ENCODE results near the gene LPIN3. TPM values are rescaled to one million over a fixed set of nuclear protein-coding genes. Genes with fewer than 3 reads are reported as not detected.
"Not testable (repeated sequence)": the region's sequence is repeated elsewhere in the genome, so short reads cannot be mapped to it uniquely, and the experiment has no call there.

LPIN3 gene
- total and polyA plus RNA-seq, 2 experiments from 2014 or later, result 18.1 to 22.4 TPM

DNA sequence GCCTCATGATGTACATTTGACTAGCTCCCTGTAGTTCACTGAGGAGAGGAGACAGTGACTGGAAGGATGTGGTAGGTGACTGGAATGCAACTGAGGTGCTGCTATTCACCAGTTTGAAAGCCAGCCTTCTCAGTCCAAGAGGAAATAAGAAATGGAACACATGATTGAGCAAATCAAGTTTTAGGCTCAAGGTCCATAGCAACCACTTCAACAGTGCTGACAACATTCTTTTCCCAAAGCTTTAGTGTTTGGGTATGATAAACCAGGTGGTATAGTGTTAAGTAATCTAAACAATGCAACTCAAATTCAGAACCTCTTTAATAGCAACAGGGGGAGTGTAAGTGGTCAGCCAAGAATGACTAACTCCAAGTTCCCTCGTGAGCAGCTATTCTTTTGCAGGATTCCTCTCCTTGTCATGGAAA, 32.3 kb upstream of the LPIN3 start:
- peak overlapping the region; percentile 86 for H3K27ac ChIP-seq
- DNase-seq (ENCODE audit: low spot score), result peak; percentile 29
- H3K4me2 ChIP-seq, result peak overlapping the region; percentile 47
- H4K20me1 ChIP-seq (ENCODE audit: insufficient read depth, poor library complexity, severe bottlenecking), result no peaks in the 10 kb centered on the region
- H3K79me2 ChIP-seq, result peaks cover 89% of the 10 kb centered on the region
- H3K4me3 ChIP-seq, result no peak overlapping the region
- no peaks in the 10 kb centered on the region for H3K27me3 ChIP-seq
- no peaks in the 10 kb centered on the region for H3K9me2 ChIP-seq (replicated peaks; ENCODE audit: insufficient read depth)
- peaks cover 14% of the 10 kb centered on the region for H3K4me1 ChIP-seq (ENCODE audit: insufficient read depth)
- TF ChIP-seq EZH2 (IDR thresholded peaks at IDR 0.05; ENCODE audit: borderline replicate concordance) (no peak), EZH2phosphoT487 (IDR thresholded peaks at IDR 0.05; ENCODE audit: low read depth, severe bottlenecking, unreplicated experiment) (no peak)
- TF ChIP-seq, protein P1, sequence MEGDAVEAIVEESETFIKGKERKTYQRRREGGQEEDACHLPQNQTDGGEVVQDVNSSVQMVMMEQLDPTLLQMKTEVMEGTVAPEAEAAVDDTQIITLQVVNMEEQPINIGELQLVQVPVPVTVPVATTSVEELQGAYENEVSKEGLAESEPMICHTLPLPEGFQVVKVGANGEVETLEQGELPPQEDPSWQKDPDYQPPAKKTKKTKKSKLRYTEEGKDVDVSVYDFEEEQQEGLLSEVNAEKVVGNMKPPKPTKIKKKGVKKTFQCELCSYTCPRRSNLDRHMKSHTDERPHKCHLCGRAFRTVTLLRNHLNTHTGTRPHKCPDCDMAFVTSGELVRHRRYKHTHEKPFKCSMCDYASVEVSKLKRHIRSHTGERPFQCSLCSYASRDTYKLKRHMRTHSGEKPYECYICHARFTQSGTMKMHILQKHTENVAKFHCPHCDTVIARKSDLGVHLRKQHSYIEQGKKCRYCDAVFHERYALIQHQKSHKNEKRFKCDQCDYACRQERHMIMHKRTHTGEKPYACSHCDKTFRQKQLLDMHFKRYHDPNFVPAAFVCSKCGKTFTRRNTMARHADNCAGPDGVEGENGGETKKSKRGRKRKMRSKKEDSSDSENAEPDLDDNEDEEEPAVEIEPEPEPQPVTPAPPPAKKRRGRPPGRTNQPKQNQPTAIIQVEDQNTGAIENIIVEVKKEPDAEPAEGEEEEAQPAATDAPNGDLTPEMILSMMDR (IDR thresholded peaks at IDR 0.05; ENCODE audit: poor library complexity), result no peak
- 28% methylated on average over 1 of the region's 1 CpG for WGBS (ENCODE audit: low lambda C conversion rate, missing lambda C conversion rate)
- no peak overlapping the region for H2AFZ ChIP-seq
- no peaks in the 10 kb centered on the region for H3K9me3 ChIP-seq (ENCODE audit: low read depth)
- H3K36me3 ChIP-seq (replicated peaks; ENCODE audit: insufficient read depth, low read depth), result no peaks in the 10 kb centered on the region

DNA sequence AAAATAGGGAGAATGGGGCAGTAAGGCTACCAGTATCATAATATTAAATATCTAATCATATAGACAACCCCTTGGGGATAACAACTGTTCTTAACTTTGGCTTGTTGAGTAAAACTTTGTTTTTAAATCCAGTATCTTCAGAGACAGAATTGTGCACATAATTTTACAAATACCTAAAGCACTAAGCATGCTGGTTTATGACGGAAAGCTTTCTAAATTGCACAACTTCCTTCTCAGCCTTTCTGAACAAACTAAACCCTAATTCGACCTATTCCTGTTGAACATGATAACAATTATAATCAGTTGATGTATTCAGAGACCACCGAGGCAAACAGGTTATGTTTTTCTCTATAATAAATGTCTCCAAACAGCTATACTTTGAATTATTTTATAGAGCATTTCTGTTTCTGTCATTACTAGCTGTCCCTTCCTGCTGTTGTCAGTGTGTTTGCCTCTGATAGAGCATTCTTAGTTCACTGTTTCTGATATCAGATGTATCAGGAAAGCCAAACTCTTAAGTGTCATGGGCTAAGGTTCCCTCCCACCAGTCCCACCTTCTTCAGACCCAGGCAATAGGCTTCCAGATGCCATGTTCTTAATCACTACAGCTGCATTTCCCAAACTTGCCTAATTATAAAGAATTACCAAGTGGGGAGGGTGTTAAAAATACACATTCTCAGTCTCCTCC, 31.8 kb upstream of the LPIN3 start:
- H4K20me1 ChIP-seq (ENCODE audit: insufficient read depth, poor library complexity, severe bottlenecking), result no peaks in the 10 kb centered on the region
- no peaks in the 10 kb centered on the region for H3K9me2 ChIP-seq (replicated peaks; ENCODE audit: insufficient read depth)
- 52% methylated on average over 3 of the region's 3 CpGs for WGBS (ENCODE audit: low lambda C conversion rate, missing lambda C conversion rate)
- no peak overlapping the region for H3K4me3 ChIP-seq
- H2AFZ ChIP-seq, result no peak overlapping the region
- peaks cover 88% of the 10 kb centered on the region for H3K79me2 ChIP-seq
- TF ChIP-seq EZH2phosphoT487 (IDR thresholded peaks at IDR 0.05; ENCODE audit: low read depth, severe bottlenecking, unreplicated experiment) (no peak), EZH2 (IDR thresholded peaks at IDR 0.05; ENCODE audit: borderline replicate concordance) (no peak)
- TF ChIP-seq, protein P1 (IDR thresholded peaks at IDR 0.05; ENCODE audit: poor library complexity), result no peak
- no peaks in the 10 kb centered on the region for H3K9me3 ChIP-seq (ENCODE audit: low read depth)
- H3K4me2 ChIP-seq, result peak overlapping the region; percentile 47
- H3K27ac ChIP-seq, result peak overlapping the region; percentile 86
- H3K36me3 ChIP-seq (replicated peaks; ENCODE audit: insufficient read depth, low read depth), result no peaks in the 10 kb centered on the region
- DNase-seq (ENCODE audit: low spot score), result no peak
- no peaks in the 10 kb centered on the region for H3K27me3 ChIP-seq
- H3K4me1 ChIP-seq (ENCODE audit: insufficient read depth), result peaks cover 14% of the 10 kb centered on the region

DNA sequence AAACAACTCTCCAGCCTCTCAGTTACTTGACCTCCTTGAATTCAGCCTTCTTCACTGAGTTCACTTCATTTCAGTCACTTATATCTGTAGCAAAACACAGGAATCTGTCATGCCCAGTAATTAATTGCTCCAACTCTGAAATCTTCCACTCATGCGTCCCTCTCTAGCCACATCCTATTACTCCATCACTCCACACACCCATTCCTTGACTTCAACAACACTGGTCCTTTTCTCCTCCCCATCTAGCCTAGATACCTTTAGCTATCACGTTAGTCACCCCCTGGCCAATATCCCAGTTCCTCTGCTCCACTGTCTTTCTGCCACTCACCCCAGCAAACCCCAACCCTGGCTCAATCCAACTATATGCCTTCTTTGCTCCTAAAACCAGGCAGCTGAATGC, 30.8 kb upstream of the LPIN3 start:
- H3K79me2 ChIP-seq, result peaks cover 88% of the 10 kb centered on the region
- no peak for DNase-seq (ENCODE audit: low spot score)
- no peak overlapping the region for H2AFZ ChIP-seq
- no peaks in the 10 kb centered on the region for H3K36me3 ChIP-seq (replicated peaks; ENCODE audit: insufficient read depth, low read depth)
- no peaks in the 10 kb centered on the region for H3K9me3 ChIP-seq (ENCODE audit: low read depth)
- TF ChIP-seq EZH2 (IDR thresholded peaks at IDR 0.05; ENCODE audit: borderline replicate concordance), result no peak
- no peak for TF ChIP-seq EZH2phosphoT487 (IDR thresholded peaks at IDR 0.05; ENCODE audit: low read depth, severe bottlenecking, unreplicated experiment)
- TF ChIP-seq, protein P1 (IDR thresholded peaks at IDR 0.05; ENCODE audit: poor library complexity), result no peak
- H3K27ac ChIP-seq, result peak overlapping the region; percentile 86
- H3K4me1 ChIP-seq (ENCODE audit: insufficient read depth), result peaks cover 14% of the 10 kb centered on the region
- no peaks in the 10 kb centered on the region for H3K9me2 ChIP-seq (replicated peaks; ENCODE audit: insufficient read depth)
- no peaks in the 10 kb centered on the region for H3K27me3 ChIP-seq
- H3K4me3 ChIP-seq, result no peak overlapping the region
- H3K4me2 ChIP-seq, result no peak overlapping the region
- H4K20me1 ChIP-seq (ENCODE audit: insufficient read depth, poor library complexity, severe bottlenecking), result no peaks in the 10 kb centered on the region
- WGBS (ENCODE audit: low lambda C conversion rate, missing lambda C conversion rate), result 90% methylated on average over 2 of the region's 2 CpGs

DNA sequence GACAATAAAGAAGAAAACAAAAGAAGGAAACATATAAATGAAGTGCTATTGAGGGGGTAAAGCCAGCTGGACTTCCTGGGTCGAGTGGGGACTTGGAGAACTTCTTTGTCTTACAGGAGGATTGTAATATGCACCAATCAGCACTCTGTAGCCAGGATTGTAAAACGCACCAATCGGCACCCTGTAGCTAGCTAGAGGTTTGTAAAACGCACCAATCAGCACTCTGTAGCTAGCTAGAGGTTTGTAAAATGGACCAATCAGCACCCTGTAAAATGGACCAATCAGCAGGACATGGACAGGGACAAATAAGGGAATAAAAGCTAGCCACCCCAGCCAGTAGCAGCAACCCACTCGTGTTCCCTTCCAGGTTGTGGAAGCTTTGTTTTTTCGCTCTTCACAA, 28.6 kb upstream of the LPIN3 start:
- H3K4me2 ChIP-seq; H3K4me3 ChIP-seq; H2AFZ ChIP-seq; H4K20me1 ChIP-seq (ENCODE audit: insufficient read depth, poor library complexity, severe bottlenecking); H3K9me2 ChIP-seq (replicated peaks; ENCODE audit: insufficient read depth); DNase-seq (ENCODE audit: low spot score); H3K27ac ChIP-seq; H3K36me3 ChIP-seq (replicated peaks; ENCODE audit: insufficient read depth, low read depth); H3K27me3 ChIP-seq; H3K9me3 ChIP-seq (ENCODE audit: low read depth): not testable (repeated sequence)
- 95% methylated on average over 6 of the region's 6 CpGs for WGBS (ENCODE audit: low lambda C conversion rate, missing lambda C conversion rate)
- Histone ChIP-seq H3K4me1 (ENCODE audit: insufficient read depth) (peaks cover 20% of the 10 kb centered on the region), H3K79me2 (peaks cover 79% of the 10 kb centered on the region)

All from hepatocyte (in vitro differentiated cells).